CD4-positive, alpha-beta T cell treated with Interferon gamma for 1 hour (primary cell): ENCODE measurements around the gene MFSD11.
"Not testable (repeated sequence)": the region's sequence is repeated elsewhere in the genome, so short reads cannot be mapped to it uniquely, and the experiment has no call there.

ENCODE experiments used
- DNase-seq: peaks from one replicate; pipeline ENCODE4 v3.0.0-alpha.2; 2020

The MFSD11 gene

GRCh38 chr17:76709077-76709950 is 28.6 kb upstream of the MFSD11 start:
- DNase-seq: no peak

DNA sequence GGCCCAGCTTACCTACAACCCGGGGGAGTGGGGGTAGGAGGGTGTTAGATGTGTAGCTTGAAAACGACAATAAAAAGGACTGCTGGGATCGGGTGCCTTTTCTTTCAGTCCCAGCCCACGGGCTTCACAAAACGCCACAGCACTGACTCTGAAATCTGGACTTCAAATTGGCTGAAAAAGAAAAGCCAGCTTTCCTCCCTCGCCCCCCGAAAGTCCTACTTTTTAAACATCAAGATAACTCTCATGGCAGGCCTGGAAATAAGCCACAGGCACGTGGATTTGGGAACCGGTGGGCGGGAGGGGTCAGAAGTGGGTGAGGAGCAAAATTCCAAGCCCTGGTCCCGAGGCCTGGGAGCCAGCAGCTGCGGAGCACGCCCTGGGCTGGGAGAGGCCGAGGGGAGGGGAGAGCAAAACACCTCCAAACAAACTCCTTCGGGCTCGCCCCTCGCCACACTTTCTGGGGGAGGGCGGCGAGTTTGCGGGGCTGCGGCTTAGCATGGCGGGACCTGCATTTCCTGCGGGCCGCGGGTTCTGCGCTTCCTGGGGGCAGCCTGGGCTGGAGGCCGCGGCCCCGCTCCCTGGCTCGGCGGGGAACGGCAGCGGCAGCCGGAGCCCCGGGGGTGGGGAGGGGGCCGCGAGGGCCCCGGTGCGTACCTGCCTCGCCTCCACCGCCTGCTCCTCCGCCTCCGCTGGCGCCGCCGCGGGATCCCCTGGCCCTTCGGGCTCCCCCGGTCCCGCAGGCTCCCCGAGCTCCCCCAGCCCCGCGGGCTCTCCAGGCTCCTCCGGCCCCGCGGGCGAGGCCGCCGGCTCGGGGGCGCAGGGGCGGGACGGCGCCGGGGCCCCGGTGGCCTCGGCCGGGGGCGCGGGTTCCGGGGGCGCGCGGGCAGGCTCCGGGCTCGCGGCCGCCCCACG is 27.7 kb upstream of the MFSD11 start:
- DNase-seq: not testable (repeated sequence)

GRCh38 chr17:76710863-76711611 is 26.9 kb upstream of the MFSD11 start, which contains the start of gene MXRA7:
MXRA7 (minus strand) TSS chr17:76710965; CDS start chr17:76710946, 19 bp downstream.
- DNase-seq: peak; percentile 62

GRCh38 chr17:76712321-76712720 is 25.6 kb upstream of the MFSD11 start:
- DNase-seq: not testable (repeated sequence)

DNA sequence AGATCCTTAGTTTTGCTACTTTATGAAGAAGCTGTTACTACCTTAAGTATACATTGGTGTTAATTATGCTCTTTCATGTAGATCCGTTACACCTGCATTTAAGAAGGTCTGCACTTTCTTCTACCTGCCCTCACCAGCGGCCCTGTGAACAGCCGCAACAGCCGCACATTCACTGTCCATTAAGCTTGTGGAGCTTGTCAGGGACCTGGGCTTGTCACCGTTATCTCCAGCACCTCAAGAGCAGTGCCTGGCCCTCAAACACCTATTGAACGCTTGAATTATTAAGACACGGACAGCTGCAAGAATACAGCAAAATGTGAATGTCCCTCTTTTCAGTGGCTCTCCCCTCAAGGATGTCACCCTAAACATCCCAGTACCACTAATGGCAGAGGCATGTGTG is 24.2 kb upstream of the MFSD11 start:
- no peak for DNase-seq

DNA sequence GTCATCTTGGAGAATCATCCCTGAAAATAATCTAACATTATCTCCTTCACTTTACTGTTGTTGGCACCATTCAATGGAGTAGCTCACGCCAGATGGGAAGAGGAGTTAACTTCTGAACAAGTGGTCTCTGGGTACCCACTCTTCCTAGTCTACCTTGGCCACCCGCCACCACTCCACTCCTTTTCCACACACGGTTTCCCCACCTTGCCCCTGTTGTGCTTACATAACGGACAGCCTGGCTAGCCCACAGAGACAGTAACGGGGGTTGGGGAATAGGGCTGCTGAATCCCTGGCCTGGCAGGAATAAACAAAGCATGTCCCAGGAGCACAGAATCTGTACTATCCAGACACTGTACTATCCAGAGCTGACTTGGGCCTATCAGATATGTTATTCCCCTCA is 23.6 kb upstream of the MFSD11 start:
- no peak for DNase-seq

GRCh38 chr17:76714822-76715495 is 23.0 kb upstream of the MFSD11 start:
- peak; percentile 60 for DNase-seq

- no peak for DNase-seq
Measured at GRCh38 chr17:76715496-76715830, 22.5 kb upstream of the MFSD11 start.

DNA sequence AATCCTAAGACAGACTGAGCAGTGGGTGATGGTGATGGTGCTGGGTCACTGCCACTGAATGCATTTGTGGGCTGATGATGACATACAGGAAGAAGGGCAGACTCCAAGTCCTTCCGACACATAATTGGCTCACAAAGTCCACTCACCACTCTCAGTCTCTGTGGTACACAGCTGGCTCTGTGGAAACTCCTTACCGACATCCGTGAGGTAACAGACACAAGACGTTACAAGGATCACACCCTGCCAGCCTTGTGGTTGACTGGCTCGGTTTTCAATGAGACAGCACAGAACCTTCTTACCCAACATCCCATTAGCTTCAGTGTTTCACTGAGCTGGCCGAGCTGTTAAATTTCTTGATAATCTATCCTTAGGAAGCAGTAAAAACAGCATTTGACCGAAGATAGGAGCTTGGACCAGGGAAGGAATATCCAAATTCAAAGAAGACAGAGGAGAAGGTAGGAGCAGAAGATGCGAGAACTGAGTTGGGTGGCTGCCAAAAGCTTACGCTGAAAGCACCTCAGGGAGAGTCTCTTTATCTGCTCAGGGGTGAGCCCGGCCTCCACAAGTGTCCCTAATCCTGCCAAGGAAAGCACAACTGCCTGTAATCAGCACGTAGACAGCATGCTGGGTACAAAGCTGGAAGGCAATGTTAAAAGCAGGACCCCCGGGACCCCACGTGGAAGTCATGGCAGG is 21.6 kb upstream of the MFSD11 start:
- DNase-seq: peak; percentile 88

DNA sequence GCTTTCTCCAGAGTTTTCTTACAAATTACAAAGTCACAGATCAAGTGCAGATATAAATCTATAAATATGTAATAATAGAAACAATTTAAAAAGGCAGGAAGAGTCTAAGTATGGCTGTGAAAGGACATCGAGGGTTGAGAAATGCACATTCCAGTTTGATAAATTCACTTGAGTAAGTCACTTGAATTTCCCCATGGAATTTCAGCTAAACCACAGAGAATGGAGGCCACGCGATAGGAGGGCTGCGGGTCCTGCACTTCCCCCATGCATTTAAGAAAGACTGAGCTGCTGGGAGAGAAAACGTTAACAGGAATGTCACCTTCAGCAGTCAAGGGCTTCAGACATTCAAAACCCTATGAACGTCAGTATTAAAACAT is 21.1 kb upstream of the MFSD11 start:
- DNase-seq: no peak

DNA sequence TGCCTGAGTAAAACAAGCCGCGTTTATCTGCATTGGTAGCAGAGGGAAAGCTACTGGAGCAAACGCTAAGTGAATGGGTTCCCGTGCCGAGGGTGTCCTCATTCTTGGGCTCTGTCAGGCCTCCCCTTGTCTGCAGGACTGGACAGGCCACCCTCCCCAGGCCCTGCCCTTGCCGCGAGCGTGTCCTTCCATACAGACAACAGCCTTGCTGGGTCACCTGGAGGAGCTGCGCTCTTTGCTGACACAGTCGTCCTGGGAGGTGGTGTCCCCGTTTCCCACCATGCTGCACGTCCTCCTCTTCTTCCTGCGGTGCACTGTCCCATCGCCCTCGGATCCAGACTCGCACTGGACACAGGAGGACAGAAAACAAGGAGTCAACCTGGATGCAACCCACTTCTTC is 19.4 kb upstream of the MFSD11 start:
- DNase-seq: no peak

- DNase-seq: no peak
Measured at GRCh38 chr17:76720211-76720610, 17.7 kb upstream of the MFSD11 start.

GRCh38 chr17:76720941-76721340 is 17.0 kb upstream of the MFSD11 start:
- no peak for DNase-seq

GRCh38 chr17:76721463-76721862 is 16.5 kb upstream of the MFSD11 start:
- DNase-seq: no peak

DNA sequence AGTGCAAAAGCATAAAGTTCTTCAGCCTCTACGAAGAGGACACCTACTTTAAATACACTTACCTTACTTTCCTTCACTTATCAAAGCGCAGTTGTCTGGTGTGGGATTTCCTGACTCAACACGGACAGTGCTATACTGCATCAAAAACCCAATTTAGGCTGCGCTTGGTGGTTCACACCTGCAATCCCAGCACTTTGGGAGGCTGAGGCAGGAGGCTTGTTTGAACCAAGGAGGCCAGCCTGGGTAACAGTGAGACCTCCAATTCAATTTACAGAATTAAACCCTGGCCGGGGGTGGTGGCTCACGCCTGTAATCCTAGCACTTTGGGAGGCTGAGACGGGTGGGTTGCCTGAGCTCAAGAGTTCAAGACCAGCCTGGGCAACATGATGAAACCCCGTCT is 15.6 kb upstream of the MFSD11 start:
- no peak for DNase-seq

GRCh38 chr17:76722977-76723376 is 14.9 kb upstream of the MFSD11 start:
- DNase-seq: not testable (repeated sequence)

DNA sequence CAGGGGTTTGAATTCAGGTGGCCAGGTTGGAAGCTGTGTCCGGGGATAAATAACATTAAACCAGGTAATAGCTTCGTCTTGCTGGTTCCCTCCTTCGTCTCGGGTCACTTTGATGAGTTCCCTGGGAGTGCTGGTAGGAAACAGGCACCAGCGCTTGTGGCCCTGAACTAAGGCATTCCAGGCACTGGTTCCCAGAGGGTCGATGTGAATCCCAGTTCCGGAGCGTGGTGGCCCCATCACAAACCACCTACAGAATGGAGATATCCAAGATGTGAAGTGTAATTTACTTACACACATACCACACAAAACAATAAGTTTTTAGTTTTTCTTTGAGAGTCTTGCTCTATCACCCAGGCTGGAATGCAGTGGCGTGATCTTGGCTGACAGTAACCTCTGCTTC is 14.1 kb upstream of the MFSD11 start:
- DNase-seq: no peak

- DNase-seq: peak; percentile 78
Measured at GRCh38 chr17:76725580-76726230, 12.2 kb upstream of the MFSD11 start.

DNA sequence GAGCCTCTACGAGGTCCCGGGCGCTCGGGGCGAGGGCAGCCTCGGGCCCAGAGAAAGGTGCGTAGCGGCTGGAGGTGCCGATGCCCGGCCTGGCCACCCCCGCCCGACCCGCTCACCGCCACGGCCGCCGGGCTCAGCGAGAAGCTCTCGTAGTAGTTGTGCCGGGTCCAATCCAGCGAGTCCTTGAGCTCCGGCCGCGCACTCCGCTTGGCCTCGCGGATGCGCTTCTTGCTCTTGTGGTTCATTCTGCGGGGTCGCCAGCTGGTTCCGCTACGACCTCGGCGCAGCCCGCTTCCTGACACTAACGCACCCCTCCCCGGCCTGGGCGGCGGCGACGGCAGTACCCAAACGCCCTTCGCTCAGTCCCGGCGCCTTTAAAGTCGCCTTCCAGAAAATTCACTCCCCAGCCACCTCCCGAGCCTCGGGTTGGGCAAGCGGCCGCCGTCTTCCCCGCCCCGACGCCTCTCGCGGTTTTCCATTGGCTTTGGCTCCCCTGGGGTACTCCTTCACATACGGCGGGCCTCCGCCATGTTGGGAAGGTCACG is 11.6 kb upstream of the MFSD11 start, which contains the start of gene JMJD6:
TSS of gene JMJD6 (minus strand) at position 376 of the 545 bp plus-strand sequence. CDS start at position 245, 131 bp downstream.
- DNase-seq: peak; percentile 96

GRCh38 chr17:76726776-76727718 is 10.9 kb upstream of the MFSD11 start, which contains the start of gene METTL23:
METTL23 (plus strand) TSS chr17:76726839; CDS start chr17:76729711, 2,872 bp downstream.
- DNase-seq: no peak
